GM10248 (cell line): Measurements from ENCODE around the gene PCBP1.

Source experiments
- CTCF ChIA-PET: fragments of 300-600 bp; sonication (Branson Sonifier 250); formaldehyde crosslinking; extraction: SDS; loops from one replicate; lab custom pipeline; 2021; ENCODE audit warnings: antibody characterized with exemption; lab: Yijun Ruan, JAX
- POLR2A ChIA-PET: fragments of 350-650 bp; sonication (Branson Sonifier 250); formaldehyde crosslinking; extraction: SDS; loops from one replicate; lab custom pipeline; 2020; ENCODE audit warnings: antibody characterized with exemption; lab: Yijun Ruan, JAX
- DNase-seq: peaks from one replicate; pipeline ENCODE4 v3.0.0; 2012; ENCODE audit errors: extremely low spot score
- CTCF ChIP-seq: IDR thresholded peaks from 2 replicates; pipeline ENCODE4 v1.5.1; 2012; ENCODE audit warnings: mild to moderate bottlenecking, low read depth; ENCODE audit errors: extremely low read depth, missing control alignments, control extremely low read depth

The PCBP1 gene

GRCh38 chr2:70083344-70084156 is 3.7 kb upstream of the PCBP1 start:
- POLR2A ChIA-PET, result interaction anchor here (0.7 to 4.6 kb wide), 6 partner anchors 9 to 169 kb away, joined by 3 to 23 read pairs (median 3); partner anchors contain the start of gene MXD1
- no peak for TF ChIP-seq CTCF
- DNase-seq, result peak; percentile 69
- CTCF ChIA-PET, result interaction anchor here (1.0 to 9.0 kb wide), 7 partner anchors 8 to 170 kb away, joined by 3 to 92 read pairs (median 8); partner anchors contain the start of gene MXD1

GRCh38 chr2:70084973-70085710 is 2.1 kb upstream of the PCBP1 start:
- TF ChIP-seq CTCF, result no peak
- no peak for DNase-seq
- ChIA-PET POLR2A (interaction anchor here (0.7 to 4.6 kb wide), 8 partner anchors 9 to 173 kb away, joined by 3 to 23 read pairs (median 4); partner anchors contain the start of genes MXD1 and PCYOX1), CTCF (interaction anchor here (0.6 to 9.0 kb wide), 12 partner anchors 10 to 360 kb away, joined by 3 to 92 read pairs (median 4); partner anchors contain the start of gene MXD1)

- ChIA-PET POLR2A (interaction anchor here (0.7 to 4.6 kb wide), 8 partner anchors 9 to 172 kb away, joined by 3 to 23 read pairs (median 4); partner anchors contain the start of genes MXD1 and PCYOX1), CTCF (interaction anchor here (0.6 to 9.0 kb wide), 10 partner anchors 11 to 361 kb away, joined by 3 to 92 read pairs (median 4); partner anchors contain the start of gene MXD1)
- TF ChIP-seq CTCF, result no peak
- DNase-seq, result no peak
Observed at GRCh38 chr2:70085711-70086277, 1.5 kb upstream of the PCBP1 start.

GRCh38 chr2:70086278-70086837 is 919 bp upstream of the PCBP1 start:
- ChIA-PET CTCF (interaction anchor here (0.7 to 9.0 kb wide), 7 partner anchors 11 to 361 kb away, joined by 3 to 92 read pairs (median 6); partner anchors contain the start of gene MXD1), POLR2A (interaction anchor here (0.7 to 4.6 kb wide), 5 partner anchors 13 to 172 kb away, joined by 3 to 23 read pairs (median 4); partner anchors contain the start of gene MXD1)
- TF ChIP-seq CTCF, result no peak
- peak; percentile 62 for DNase-seq

GRCh38 chr2:70087702-70088597 is 673 bp downstream of the PCBP1 start:
- peak; percentile 9 for TF ChIP-seq CTCF
- ChIA-PET POLR2A (interaction anchor here (0.8 to 1.3 kb wide), 4 partner anchors 37 to 173 kb away, joined by 3 to 5 read pairs (median 3); partner anchors contain the start of gene MXD1), CTCF (interaction anchor here (1.0 to 9.0 kb wide), 9 partner anchors 16 to 173 kb away, joined by 3 to 92 read pairs (median 4); partner anchors contain the start of gene MXD1)
- no peak for DNase-seq
